HCT116 (cell line): Measurements from ENCODE around the gene NRXN2. TPM values are rescaled to one million over a fixed set of nuclear protein-coding genes. Genes with fewer than 3 reads are reported as not detected.

Source experiments
- ATAC-seq: fragments of 200-7000 bp; cut with Tn5 transposase; 2 replicates; pipeline ENCODE4 v1.9.1; 2020; ENCODE audit warnings: mild to moderate bottlenecking, moderate library complexity
- BruUV-seq: library from RNA; stranded (reverse); fragments of 400-500 nt; replicated peaks from 2 replicates; lab custom pipeline; 2021; lab: Mats Ljungman, UMichigan
- CTCF ChIA-PET: fragments of 300-600 bp; sonication (Branson Sonifier 250); formaldehyde crosslinking; loops from one replicate; lab custom pipeline; 2021; ENCODE audit warnings: antibody characterized with exemption; lab: Charles Lee
- POLR2A ChIA-PET: fragments of 300-600, 350-600 bp; sonication (Branson Sonifier 250); formaldehyde crosslinking; loops from one replicate; lab custom pipeline; 2021; ENCODE audit warnings: antibody characterized with exemption; lab: Charles Lee
- RAD21 ChIA-PET, 2 experiments: fragments of 300-600 bp; sonication (Branson Sonifier 250); formaldehyde crosslinking; loops; one replicate each; lab custom pipeline; 2023; ENCODE audit warnings: low total read pairs in 2 of 2; ENCODE audit not compliant: uncharacterized antibody in 2 of 2, unreplicated experiment in 2 of 2, low non-redundant PET in 1 of 2; lab: Charles Lee
- DNase-seq: peaks from one replicate; pipeline ENCODE4 v3.0.0-alpha.2; 2010; ENCODE audit warnings: low read depth, low spot score
- H2AFZ ChIP-seq: fragments of 200-600 bp; shearing (Covaris generic), sonication (generic); 2 replicates; pipeline ENCODE4 v1.6.1; 2017; ENCODE audit warnings: low read depth, mixed run types, mixed read lengths, antibody characterized with exemption, low read length; ENCODE audit not compliant: poor library complexity, severe bottlenecking
- H3K27ac ChIP-seq: 2 replicates; pipeline ENCODE4 v1.5.1; 2012; ENCODE audit warnings: low read depth, low read length
- H3K27me3 ChIP-seq: fragments of 200-600 bp; sonication (generic); 2 replicates; pipeline ENCODE4 v1.6.1; 2016; ENCODE audit warnings: mixed run types, low read length, mixed read lengths; ENCODE audit not compliant: insufficient read depth
- H3K36me3 ChIP-seq, 2 experiments: fragments of 200-500 bp in 1 of 2; fragments of 200-600 bp in 1 of 2; sonication (Bioruptor generic) in 1 of 2; sonication (generic) in 1 of 2; 2 replicates each; pipeline versions ENCODE4 v1.5.1 to v1.6.1; 2014 to 2016; ENCODE audit warnings: low read length in 2 of 2, inconsistent platforms in 1 of 2, mixed read lengths in 1 of 2, mixed run types in 1 of 2; ENCODE audit not compliant: insufficient read depth in 2 of 2, control insufficient read depth in 1 of 2
- H3K4me1 ChIP-seq, 2 experiments: fragments of 200-600 bp in 1 of 2; sonication (generic) in 1 of 2; 2 replicates each; pipeline versions ENCODE4 v1.5.1 to v1.6.1; 2012 to 2017; ENCODE audit warnings: low read length in 2 of 2, inconsistent platforms in 1 of 2, mild to moderate bottlenecking in 1 of 2, mixed read lengths in 1 of 2, mixed run types in 1 of 2, moderate library complexity in 1 of 2; ENCODE audit not compliant: insufficient read depth in 2 of 2, control insufficient read depth in 1 of 2
- H3K4me2 ChIP-seq: fragments of 200-600 bp; sonication (generic); 2 replicates; pipeline ENCODE4 v1.6.1; 2017; ENCODE audit warnings: mixed run types, low read length, mixed read lengths
- H3K4me3 ChIP-seq, 2 experiments: fragments of 200-600 bp in 1 of 2; sonication (generic) in 1 of 2; replicated peaks in 1 of 2; 2 replicates each; pipeline ENCODE4 v1.5.1; 2011 to 2016; ENCODE audit warnings: low read length in 2 of 2, control low read depth in 1 of 2, low read depth in 1 of 2, mild to moderate bottlenecking in 1 of 2, mixed read lengths in 1 of 2, mixed run types in 1 of 2
- H3K79me2 ChIP-seq: fragments of 200-600 bp; sonication (generic); 2 replicates; pipeline ENCODE4 v1.6.1; 2017; ENCODE audit warnings: mild to moderate bottlenecking, mixed run types, low read length, moderate library complexity, mixed read lengths; ENCODE audit not compliant: insufficient read depth
- H3K9ac ChIP-seq: fragments of 200-600 bp; sonication (generic); 2 replicates; pipeline ENCODE4 v1.6.1; 2016; ENCODE audit warnings: low read length, mixed read lengths
- H3K9me2 ChIP-seq: fragments of 200-600 bp; sonication (generic), shearing (Covaris generic); 2 replicates; pipeline ENCODE4 v1.6.1; 2017; ENCODE audit warnings: mixed run types, mild to moderate bottlenecking, moderate library complexity; ENCODE audit not compliant: insufficient read depth
- H3K9me3 ChIP-seq, 2 experiments: fragments of 200-500 bp in 1 of 2; fragments of 200-600 bp in 1 of 2; sonication (Bioruptor generic) in 1 of 2; sonication (generic) in 1 of 2; 2 replicates each; pipeline ENCODE4 v1.6.1; 2014 to 2017; ENCODE audit warnings: low read length in 2 of 2, mixed read lengths in 2 of 2, inconsistent platforms in 1 of 2, low read depth in 1 of 2, mild to moderate bottlenecking in 1 of 2, mixed run types in 1 of 2, moderate library complexity in 1 of 2; ENCODE audit not compliant: control insufficient read depth in 1 of 2, insufficient read depth in 1 of 2
- H4K20me1 ChIP-seq: fragments of 200-600 bp; sonication (generic), shearing (Covaris generic); 2 replicates; pipeline ENCODE4 v1.6.1; 2017; ENCODE audit warnings: mixed run types, mild to moderate bottlenecking, moderate library complexity; ENCODE audit not compliant: insufficient read depth
- ATF3 ChIP-seq: IDR thresholded peaks from 2 replicates; pipeline ENCODE4 v1.6.1; 2012
- CBX3 ChIP-seq: IDR thresholded peaks from 2 replicates; pipeline ENCODE4 v1.6.1; 2012; ENCODE audit warnings: low read depth
- CEBPB ChIP-seq: IDR thresholded peaks from 2 replicates; pipeline ENCODE4 v1.6.1; 2012; ENCODE audit warnings: low read depth
- CTCF ChIP-seq, 3 experiments: fragments of 200-600 bp in 1 of 3; sonication (generic) in 1 of 3; IDR thresholded peaks in 2 of 3; conservative IDR thresholded peaks in 1 of 3; 2 replicates each; pipeline ENCODE4 v1.5.1; 2012 to 2017; ENCODE audit warnings: low read depth in 2 of 3, low read length in 2 of 3, antibody characterized with exemption in 1 of 3, borderline replicate concordance in 1 of 3, control low read depth in 1 of 3, mild to moderate bottlenecking in 1 of 3, mixed read lengths in 1 of 3, mixed run types in 1 of 3, moderate library complexity in 1 of 3; ENCODE audit not compliant: insufficient read depth in 1 of 3
- EGR1 ChIP-seq: IDR thresholded peaks from 2 replicates; pipeline ENCODE4 v1.6.1; 2012; ENCODE audit warnings: low read depth
- ELF1 ChIP-seq: IDR thresholded peaks from 2 replicates; pipeline ENCODE4 v1.6.1; 2012; ENCODE audit warnings: low read depth, borderline replicate concordance
- EZH2 ChIP-seq: fragments of 200-600 bp; sonication (generic); IDR thresholded peaks from 2 replicates; pipeline ENCODE4 v1.6.1; 2017; ENCODE audit warnings: antibody characterized with exemption, mixed run types
- EZH2phosphoT487 ChIP-seq: fragments of 200-600 bp; IDR thresholded peaks from 2 replicates; pipeline ENCODE4 v1.6.1; 2018; ENCODE audit warnings: antibody characterized with exemption, borderline replicate concordance
- JUND ChIP-seq: IDR thresholded peaks from 2 replicates; pipeline ENCODE4 v1.6.1; 2012
- MAX ChIP-seq: IDR thresholded peaks from 2 replicates; pipeline ENCODE4 v1.6.1; 2012
- POLR2A ChIP-seq: IDR thresholded peaks from 2 replicates; pipeline ENCODE4 v1.7.0; 2011; ENCODE audit warnings: borderline replicate concordance; ENCODE audit not compliant: insufficient read depth, insufficient read length; ENCODE audit errors: extremely low read depth
- POLR2AphosphoS5 ChIP-seq: IDR thresholded peaks from 2 replicates; pipeline ENCODE4 v1.6.1; 2011; ENCODE audit warnings: mild to moderate bottlenecking, low read depth, low read length, moderate library complexity
- RAD21 ChIP-seq: IDR thresholded peaks from 2 replicates; pipeline ENCODE4 v1.6.1; 2012; ENCODE audit warnings: low read depth, mild to moderate bottlenecking
- SP1 ChIP-seq: IDR thresholded peaks from 2 replicates; pipeline ENCODE4 v1.6.1; 2012; ENCODE audit warnings: low read depth
- SRF ChIP-seq: IDR thresholded peaks from 2 replicates; pipeline ENCODE4 v1.6.1; 2012; ENCODE audit warnings: low read depth
- TCF7L2 ChIP-seq: IDR thresholded peaks from 2 replicates; pipeline ENCODE4 v1.7.0; 2011; ENCODE audit warnings: borderline replicate concordance, inconsistent platforms; ENCODE audit not compliant: insufficient read depth, insufficient read length; ENCODE audit errors: extremely low read depth
- YY1 ChIP-seq: IDR thresholded peaks from 2 replicates; pipeline ENCODE4 v1.6.1; 2011; ENCODE audit warnings: low read length, low read depth, moderate library complexity, mild to moderate bottlenecking; ENCODE audit not compliant: insufficient replicate concordance; ENCODE audit errors: extremely low read depth
- ZBTB33 ChIP-seq: IDR thresholded peaks from 2 replicates; pipeline ENCODE4 v1.6.1; 2011; ENCODE audit warnings: mild to moderate bottlenecking, low read length, moderate library complexity; ENCODE audit not compliant: insufficient replicate concordance; ENCODE audit errors: extremely low read depth
- ZFX ChIP-seq: fragments of 450-650 bp; IDR thresholded peaks from 2 replicates; pipeline ENCODE4 v1.6.1; 2017
- ZNF274 ChIP-seq: fragments of 200-500 bp; sonication (Bioruptor generic); IDR thresholded peaks from 2 replicates; pipeline ENCODE4 v1.6.1; 2014; ENCODE audit warnings: mild to moderate bottlenecking, low read depth, low read length, inconsistent platforms
- intact Hi-C: fragments of 100-400 bp; cut with micrococcal nuclease; formaldehyde crosslinking; loops from 2 replicates; pipeline ENCODE4 v1.10.0; 2022
- total RNA-seq: library from RNA; stranded (reverse); gene quantifications from one replicate; pipeline ENCODE4 v1.2.1, GENCODE V29; 2021; ENCODE audit not compliant: unreplicated experiment

Gene NRXN2
- total RNA-seq, 1 experiment from 2014 or later: 1.5 TPM

GRCh38 chr11:64717268-64717578 lies 5.8 kb downstream of the NRXN2 start:
- DNase-seq: no peak
- no TSS peak for BruUV-seq
- Histone ChIP-seq H3K4me1 (peaks cover 0 to 4% of the 10 kb centered on the region in 2 experiments; a peak in 1 of 4 replicates), H3K79me2 (no peaks in the 10 kb centered on the region), H3K9me3 (no peaks in the 10 kb centered on the region)
- ChIA-PET RAD21 (no interaction called here), POLR2A (no interaction called here), CTCF (interaction anchor here (1.7 to 2.1 kb wide), 2 partner anchors 13 to 28 kb away, joined by 5 to 6 read pairs; no protein-coding TSS in a partner anchor)
- no peak for TF ChIP-seq ATF3
- TF ChIP-seq SP1: no peak
- TF ChIP-seq RAD21: no peak
- no peak for TF ChIP-seq POLR2AphosphoS5
- no peak for TF ChIP-seq SRF
- no peak for TF ChIP-seq JUND
- no peak for TF ChIP-seq TCF7L2
- TF ChIP-seq ZFX: no peak
- no peak for TF ChIP-seq CBX3
- TF ChIP-seq CEBPB: no peak
- no peak for TF ChIP-seq ZNF274
- no peak for TF ChIP-seq EZH2
- TF ChIP-seq MAX: no peak
- no peak for TF ChIP-seq ELF1
- TF ChIP-seq YY1: no peak
- no peak for TF ChIP-seq CTCF (IDR thresholded peaks at IDR 0.05 in 2 of 3, conservative IDR thresholded peaks at IDR 0.05 in 1 of 3; ENCODE audit: borderline replicate concordance in 1 of 3, insufficient read depth in 1 of 3, low read depth in 2 of 3, low read length in 2 of 3)
- no peak for TF ChIP-seq ZBTB33
- no peak for TF ChIP-seq EGR1
- TF ChIP-seq POLR2A: no peak
- no peak for TF ChIP-seq EZH2phosphoT487
- TF ChIP-seq, all 23 proteins: peak for 0
- Histone ChIP-seq H3K9ac (no peak overlapping the region), H3K27ac (no peak overlapping the region), H3K4me3 (no peak overlapping the region), H4K20me1 (no peaks in the 10 kb centered on the region), H3K36me3 (no peaks in the 10 kb centered on the region), H3K27me3 (peaks cover 11% of the 10 kb centered on the region; the same call in 1 of the 2 replicates), H3K4me2 (no peak overlapping the region), H2AFZ (no peak overlapping the region), H3K9me2 (no peaks in the 10 kb centered on the region)
- ATAC-seq: peak; percentile 35; the same call in 1 of the 2 replicates
- intact Hi-C loops: loop anchor here (10.0 kb wide), 1 partner anchor 1212 kb away; the partner anchor contains the start of gene LGALS12
